Liver (tissue), 9 donors: ENCODE results near the gene RHO. TPM values are rescaled to one million over a fixed set of nuclear protein-coding genes. Genes with fewer than 3 reads are reported as not detected.
A peak's percentile ranks its signal among the peaks of the same experiment; 100 is the strongest.
"Not testable (repeated sequence)": the region's sequence is repeated elsewhere in the genome, so short reads cannot be mapped to it uniquely, and the experiment has no call there.

Experiments
- DNase-seq: peaks from one replicate; pipeline ENCODE4 v3.0.0-alpha.2; 2017; ENCODE audit warnings: low spot score
- H3K27ac ChIP-seq, 2 donors: one replicate each; pipeline ENCODE4 v1.7.0; 2013; ENCODE audit warnings: inconsistent platforms in 2 of 2, low read length in 2 of 2, control low read depth in 1 of 2, low read depth in 1 of 2, mild to moderate bottlenecking in 1 of 2
- H3K27me3 ChIP-seq, 4 donors: one replicate each; pipeline versions ENCODE4 v1.6.1 to v1.7.0; 2013; ENCODE audit warnings: low read length in 3 of 4, inconsistent platforms in 1 of 4, mild to moderate bottlenecking in 1 of 4, moderate library complexity in 1 of 4; ENCODE audit not compliant: control insufficient read depth in 4 of 4, insufficient read depth in 4 of 4
- H3K36me3 ChIP-seq, 4 donors: one replicate each; pipeline versions ENCODE4 v1.6.1 to v1.7.0; 2013; ENCODE audit warnings: low read length in 3 of 4, mild to moderate bottlenecking in 3 of 4, low read depth in 1 of 4, moderate library complexity in 1 of 4; ENCODE audit not compliant: control insufficient read depth in 4 of 4, insufficient read depth in 3 of 4
- H3K4me1 ChIP-seq, 4 donors: one replicate each; pipeline versions ENCODE4 v1.6.1 to v1.7.0; 2013; ENCODE audit warnings: low read length in 3 of 4, mild to moderate bottlenecking in 3 of 4, moderate library complexity in 1 of 4; ENCODE audit not compliant: control insufficient read depth in 4 of 4, insufficient read depth in 4 of 4
- H3K4me3 ChIP-seq, 3 donors: one replicate each; pipeline versions ENCODE4 v1.6.1 to v1.7.0; 2013; ENCODE audit warnings: low read length in 3 of 3, control low read depth in 1 of 3, low read depth in 1 of 3, mild to moderate bottlenecking in 1 of 3
- H3K9ac ChIP-seq, 2 donors: one replicate each; pipeline ENCODE4 v1.7.0; 2013; ENCODE audit warnings: low read length in 2 of 2, mild to moderate bottlenecking in 2 of 2, moderate library complexity in 2 of 2, control low read depth in 1 of 2, low read depth in 1 of 2
- H3K9me3 ChIP-seq, 4 donors: one replicate each; pipeline versions ENCODE4 v1.6.1 to v1.7.0; 2013; ENCODE audit warnings: low read length in 3 of 4; ENCODE audit not compliant: control insufficient read depth in 4 of 4
- ATF3 ChIP-seq: IDR thresholded peaks from 2 replicates; pipeline ENCODE4 v1.6.1; 2016; ENCODE audit warnings: antibody characterized with exemption
- CTCF ChIP-seq: fragments of 150-350 bp; IDR thresholded peaks from 2 replicates; pipeline ENCODE4 v1.5.1; 2017; ENCODE audit warnings: improper control_type of control experiment, low read depth, low read length; ENCODE audit not compliant: missing input control
- EGR1 ChIP-seq, 2 donors: IDR thresholded peaks; 2 replicates each; pipeline ENCODE4 v1.6.1; 2016 to 2018; ENCODE audit warnings: antibody characterized with exemption in 2 of 2, low read depth in 2 of 2
- FOXA1 ChIP-seq: IDR thresholded peaks from 2 replicates; pipeline ENCODE4 v1.6.1; 2016; ENCODE audit warnings: antibody characterized with exemption
- FOXA2 ChIP-seq: IDR thresholded peaks from 2 replicates; pipeline ENCODE4 v1.6.1; 2016; ENCODE audit warnings: antibody characterized with exemption
- GABPA ChIP-seq, 2 donors: IDR thresholded peaks in 1 of 2; conservative IDR thresholded peaks in 1 of 2; 2 replicates each; pipeline ENCODE4 v1.6.1; 2016; ENCODE audit warnings: antibody characterized with exemption in 2 of 2, mild to moderate bottlenecking in 1 of 2, moderate library complexity in 1 of 2
- HNF4A ChIP-seq, 2 donors: conservative IDR thresholded peaks; 2 replicates each; pipeline ENCODE4 v1.6.1; 2016; ENCODE audit warnings: antibody characterized with exemption in 2 of 2, mild to moderate bottlenecking in 2 of 2
- HNF4G ChIP-seq: IDR thresholded peaks from 2 replicates; pipeline ENCODE4 v1.6.1; 2016; ENCODE audit warnings: antibody characterized with exemption
- JUND ChIP-seq, 2 donors: IDR thresholded peaks; 2 replicates each; pipeline ENCODE4 v1.6.1; 2016; ENCODE audit warnings: antibody characterized with exemption in 2 of 2
- MAX ChIP-seq: IDR thresholded peaks from 2 replicates; pipeline ENCODE4 v1.6.1; 2016; ENCODE audit warnings: antibody characterized with exemption
- NR2F2 ChIP-seq: IDR thresholded peaks from 2 replicates; pipeline ENCODE4 v1.6.1; 2016; ENCODE audit warnings: antibody characterized with exemption
- RAD21 ChIP-seq, 2 donors: IDR thresholded peaks; 2 replicates each; pipeline ENCODE4 v1.6.1; 2016; ENCODE audit warnings: antibody characterized with exemption in 2 of 2, mild to moderate bottlenecking in 2 of 2
- REST ChIP-seq: IDR thresholded peaks from 2 replicates; pipeline ENCODE4 v1.6.1; 2016; ENCODE audit warnings: antibody characterized with exemption, mild to moderate bottlenecking
- RXRA ChIP-seq, 2 donors: IDR thresholded peaks; 2 replicates each; pipeline ENCODE4 v1.6.1; 2017 to 2018; ENCODE audit warnings: antibody characterized with exemption in 2 of 2, mild to moderate bottlenecking in 1 of 2
- SP1 ChIP-seq: IDR thresholded peaks from 2 replicates; pipeline ENCODE4 v1.6.1; 2018; ENCODE audit warnings: antibody characterized with exemption, mild to moderate bottlenecking
- TAF1 ChIP-seq: conservative IDR thresholded peaks from 2 replicates; pipeline ENCODE4 v1.6.1; 2016; ENCODE audit warnings: antibody characterized with exemption, mild to moderate bottlenecking
- YY1 ChIP-seq: IDR thresholded peaks from 2 replicates; pipeline ENCODE4 v1.6.1; 2016; ENCODE audit warnings: antibody characterized with exemption, mild to moderate bottlenecking
- ZBTB33 ChIP-seq: IDR thresholded peaks from 2 replicates; pipeline ENCODE4 v1.6.1; 2016; ENCODE audit warnings: antibody characterized with exemption
- WGBS: extraction: QIAGEN DNeasy Blood & Tissue Kit; methylation state at CpG from one replicate; pipeline ENCODE4 v1.1.7; 2013; 5-methylcytosine and 5-hydroxymethylcytosine counted together
- polyA plus RNA-seq, 2 donors: library from polyadenylated mRNA; stranded (reverse) in 1 of 2; unstranded in 1 of 2; fragments of 200-250 nt in 1 of 2; fragments of >200 nt in 1 of 2; fragmentation: Nextera tagmentation in 1 of 2; extraction: Ambion mirVana in 1 of 2; gene quantifications; one replicate each; pipeline versions ENCODE4 v1.2.1 to v1.2.3, GENCODE V29; 2013 to 2015
- total RNA-seq, 2 donors: library from RNA; depleted of rRNA; stranded (reverse); fragments of >200 nt; gene quantifications; one replicate each; pipeline ENCODE4 v1.2.3, GENCODE V29; 2014
- donor health status: healthy.
- donor health status: healthy.
- donor health status: healthy.
- donor health status: healthy.
- donor health status: healthy.

The RHO gene
- total and polyA plus RNA-seq, 4 donors: not detected

GRCh38 chr3:129499604-129500333 is 28.7 kb upstream of the RHO start:
- TF ChIP-seq NR2F2: peak; percentile 44
- DNase-seq, H3K27me3 ChIP-seq, H3K9ac ChIP-seq, H3K36me3 ChIP-seq, H3K4me3 ChIP-seq, H3K9me3 ChIP-seq: not testable (repeated sequence)
- peaks cover 0 to 13% (median 8%) of the 10 kb centered on the region in 4 donors for H3K4me1 ChIP-seq
- H3K27ac ChIP-seq: peak overlapping the region; percentile 8 to 42
- WGBS: 81% methylated on average over 13 of the region's 14 CpGs

- Histone ChIP-seq H3K36me3 (peaks cover 0 to 11% (median 4%) of the 10 kb centered on the region in 4 donors), H3K9me3 (no peaks in the 10 kb centered on the region), H3K9ac (no peak overlapping the region), H3K4me3 (no peak overlapping the region), H3K4me1 (peaks cover 0 to 13% (median 8%) of the 10 kb centered on the region in 4 donors), H3K27ac (peak overlapping the region; percentile 8 to 42), H3K27me3 (no peaks in the 10 kb centered on the region)
- no peak for DNase-seq
- TF ChIP-seq YY1 (peak; percentile 51), RXRA (IDR thresholded peaks at IDR 0.05) (peak in 1 of 2 donors; percentile 70), FOXA2 (no peak), MAX (no peak), GABPA (IDR thresholded peaks at IDR 0.05 in 1 of 2, conservative IDR thresholded peaks at IDR 0.05 in 1 of 2) (no peak), SP1 (peak; percentile 64), JUND (IDR thresholded peaks at IDR 0.05) (no peak), TAF1 (no peak), CTCF (no peak), HNF4A (conservative IDR thresholded peaks at IDR 0.05) (peak; percentile 80 to 83), RAD21 (IDR thresholded peaks at IDR 0.05) (no peak), NR2F2 (no peak), ZBTB33 (no peak), FOXA1 (no peak), ATF3 (no peak), REST (no peak), HNF4G (peak; percentile 16), EGR1 (IDR thresholded peaks at IDR 0.05; ENCODE audit: low read depth in 2 of 2) (no peak)
- 47% methylated on average over 5 of the region's 5 CpGs for WGBS
Observed at GRCh38 chr3:129500334-129500658, 28.1 kb upstream of the RHO start.
